HG03558 (cell line): ENCODE measurements around the gene LPAR2.
"Not testable (repeated sequence)": the region's sequence is repeated elsewhere in the genome, so short reads cannot be mapped to it uniquely, and the experiment has no call there.

Source experiments
- ATAC-seq: cut with Tn5 transposase; IDR thresholded peaks from one replicate; pipeline ENCODE4 v1.9.1; 2021; ENCODE audit warnings: moderate number of reproducible peaks; ENCODE audit not compliant: unreplicated experiment; ENCODE audit errors: extremely low read depth

Gene LPAR2

DNA sequence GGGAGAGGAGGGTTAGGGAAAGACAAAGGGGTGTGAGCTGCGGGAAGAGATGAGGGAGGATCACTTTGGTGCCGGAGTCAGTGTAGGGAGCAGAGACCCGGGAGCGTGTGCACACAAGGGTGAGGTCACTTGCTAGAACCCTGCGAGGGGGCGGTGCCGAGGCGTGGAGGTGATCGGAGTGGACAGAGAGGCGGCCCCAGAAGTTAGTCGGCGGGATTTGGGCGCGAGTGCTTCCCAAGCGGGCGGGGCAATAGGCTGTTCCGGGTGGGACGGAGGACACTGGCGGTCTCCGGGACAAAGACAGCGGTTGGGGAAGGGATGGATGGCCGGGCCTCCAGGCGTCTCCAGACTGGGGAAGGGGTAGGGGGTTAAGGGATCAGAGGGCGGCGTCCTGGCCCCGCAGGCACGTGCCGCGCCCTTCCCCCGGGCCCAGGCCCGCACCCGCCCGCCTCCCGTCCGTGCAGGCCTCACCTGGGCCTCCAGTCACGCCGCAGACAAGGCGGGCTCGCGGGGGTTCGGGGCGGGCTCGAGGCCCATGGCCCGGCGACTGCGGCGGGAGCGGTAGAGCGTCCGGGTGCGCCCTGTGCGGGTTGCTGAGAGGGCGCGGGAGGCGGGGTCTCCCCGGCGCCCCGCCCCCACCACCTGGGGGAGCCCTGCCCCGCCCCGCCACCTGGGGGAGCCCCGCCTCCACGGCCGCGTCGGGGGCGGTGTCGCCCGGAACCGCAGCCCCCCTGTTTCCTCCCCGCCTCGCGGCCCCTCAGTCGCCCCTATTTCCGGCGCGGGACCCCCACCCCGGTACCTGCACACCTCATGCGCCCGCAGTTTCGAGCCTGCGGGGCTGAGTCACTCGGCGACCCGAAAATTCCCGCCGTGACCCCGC, at the start of gene LPAR2:
LPAR2 (minus strand) TSS at position 600 of the 880 bp plus-strand sequence. CDS start 945 bp downstream, outside the sequence.
- no peak for ATAC-seq

DNA sequence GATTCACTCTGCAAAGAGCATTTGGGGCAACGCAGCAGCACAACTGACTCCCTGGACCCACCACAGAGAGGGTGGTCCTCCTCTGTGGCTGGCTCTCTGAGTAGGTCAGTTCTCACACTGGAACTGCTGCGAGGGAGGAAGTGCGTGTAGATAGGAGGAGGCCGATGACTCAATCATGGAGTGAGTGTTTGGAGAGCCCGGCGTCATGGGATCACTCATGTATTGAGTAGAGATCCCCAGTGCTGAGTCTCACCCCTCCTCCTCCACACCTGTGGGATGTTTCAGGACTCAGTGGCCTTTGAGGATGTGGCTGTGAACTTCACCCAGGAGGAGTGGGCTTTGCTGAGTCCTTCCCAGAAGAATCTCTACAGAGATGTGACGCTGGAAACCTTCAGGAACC, 49.6 kb upstream of the LPAR2 start:
- no peak for ATAC-seq

DNA sequence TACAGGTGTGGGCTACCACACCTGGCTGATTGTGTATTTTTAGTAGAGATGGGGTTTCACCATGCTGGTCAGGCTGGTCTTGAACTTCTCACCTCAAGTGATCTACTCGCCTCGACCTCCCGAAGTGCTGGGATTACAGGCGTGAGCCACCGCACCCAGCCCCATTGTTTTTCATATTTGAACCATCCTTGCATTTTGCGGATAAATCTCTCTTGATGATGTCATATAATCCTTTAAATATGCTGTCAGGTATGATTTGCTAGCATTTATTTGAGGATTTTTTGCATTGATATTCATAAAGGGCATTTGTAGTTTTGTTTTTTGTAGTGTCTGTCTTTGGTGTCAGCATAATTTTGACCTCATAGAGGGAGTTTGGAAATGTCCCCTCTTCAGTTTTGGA, 46.3 kb upstream of the LPAR2 start:
- no peak for ATAC-seq

DNA sequence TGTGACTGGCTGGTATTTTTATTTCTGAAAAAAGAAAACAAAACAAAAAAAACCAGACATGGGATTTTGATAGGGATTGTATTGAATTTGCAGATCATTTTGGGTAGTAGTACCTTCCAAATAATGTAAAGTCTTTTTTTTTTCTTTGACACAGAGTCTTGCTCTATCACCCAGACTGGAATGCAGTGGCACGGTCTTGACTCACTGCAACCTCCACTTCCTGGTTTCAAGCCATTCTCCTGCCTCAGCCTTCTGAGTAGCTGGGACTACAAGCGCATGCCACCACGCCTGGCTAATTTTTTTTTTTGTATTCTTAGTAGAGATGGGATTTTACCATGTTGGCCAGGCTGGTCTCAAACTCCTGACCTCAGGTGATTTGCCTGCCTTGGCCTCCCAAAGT, 44.8 kb upstream of the LPAR2 start:
- no peak for ATAC-seq

DNA sequence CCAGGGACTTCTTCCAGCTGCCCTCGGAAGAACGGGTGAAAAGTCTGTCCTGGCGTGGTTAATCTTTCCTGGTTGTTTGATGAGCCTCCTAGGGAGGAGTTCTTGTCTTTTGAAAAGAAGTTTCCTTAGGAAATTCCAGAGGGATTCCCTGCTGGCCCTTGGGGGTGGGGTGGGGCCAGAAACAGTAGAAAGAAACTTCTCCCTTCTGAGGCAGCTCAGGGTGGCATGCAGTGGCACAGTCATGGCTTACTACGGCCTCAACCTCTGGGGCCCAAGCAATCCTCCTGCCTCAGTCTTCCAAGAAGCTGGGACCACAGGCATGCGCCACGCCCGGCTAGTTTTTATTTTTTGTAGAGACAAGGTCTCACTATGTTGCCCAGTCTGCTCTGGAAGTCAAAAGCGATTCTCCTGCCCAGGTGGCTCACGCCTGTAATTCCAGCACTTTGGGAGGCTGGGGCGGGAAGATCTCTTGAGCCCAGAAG, 42.1 kb upstream of the LPAR2 start:
- no peak for ATAC-seq

DNA sequence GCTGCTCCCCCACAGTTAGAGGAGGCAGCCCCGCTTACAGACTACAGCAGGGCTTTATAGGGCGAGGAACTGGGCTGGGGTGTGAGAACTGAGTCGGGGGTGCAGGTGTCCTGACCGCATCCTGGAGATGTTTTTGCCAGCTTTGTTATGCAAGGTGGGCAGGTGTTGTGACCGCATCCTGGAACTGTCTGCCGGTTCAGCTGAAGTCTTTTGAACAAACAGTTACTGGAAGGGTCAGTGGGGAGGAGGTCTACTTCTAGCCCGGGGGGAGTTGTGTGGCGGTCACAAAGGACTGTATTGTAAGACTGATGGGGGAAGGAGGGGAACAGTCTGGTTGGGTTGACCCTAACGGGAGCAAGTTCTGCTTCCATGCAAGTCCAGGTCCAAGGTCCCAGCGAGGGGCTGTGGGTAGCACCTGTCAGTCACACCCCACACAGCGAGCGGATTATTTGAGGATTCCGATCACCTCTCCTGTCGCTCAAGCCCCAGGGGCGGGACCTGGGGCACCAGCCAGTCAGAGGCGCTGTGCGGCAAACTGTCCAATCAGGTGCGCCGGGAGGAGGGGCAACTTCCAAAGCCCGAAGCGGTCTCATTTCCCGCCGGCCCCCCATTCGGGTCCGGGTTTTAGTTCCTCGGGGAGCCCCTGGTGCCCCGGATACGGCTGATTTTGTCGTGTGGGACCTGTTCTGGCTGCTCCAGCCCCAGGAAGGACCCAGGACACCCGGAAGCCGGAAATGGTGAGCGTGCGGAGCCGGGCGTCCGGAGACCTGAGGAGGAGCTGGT, 40.4 kb upstream of the LPAR2 start, which contains the start of gene ZNF101:
ZNF101 (plus strand) TSS at position 610 of the 783 bp plus-strand sequence; CDS start at position 735, 125 bp downstream.
- ATAC-seq = peak; percentile 46

DNA sequence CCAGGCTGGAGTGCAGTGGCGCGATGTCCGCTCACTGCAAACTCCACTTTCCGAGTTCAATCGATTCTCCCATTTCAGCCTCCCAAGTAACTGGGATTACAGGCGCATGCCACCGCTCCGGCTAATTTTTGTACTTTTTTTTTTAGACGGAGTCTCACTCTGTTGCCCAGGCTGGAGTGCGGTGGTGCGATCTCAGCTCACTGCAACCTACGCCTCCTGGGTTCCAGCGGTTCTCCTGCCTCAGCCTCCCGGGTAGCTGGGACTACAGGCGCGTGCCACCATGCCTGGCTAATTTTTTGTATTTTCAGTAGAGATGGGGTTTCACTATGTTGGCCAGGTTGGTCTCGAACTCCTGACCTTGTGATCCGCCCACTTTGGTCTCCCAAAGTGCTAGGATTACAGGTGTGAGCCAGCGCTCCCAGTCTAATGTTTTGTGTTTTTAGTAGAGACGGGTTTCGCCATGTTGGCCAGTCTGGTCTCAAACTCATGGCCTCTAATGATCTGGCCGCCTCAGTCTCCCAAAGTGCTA, 37.5 kb upstream of the LPAR2 start:
- ATAC-seq = not testable (repeated sequence)

DNA sequence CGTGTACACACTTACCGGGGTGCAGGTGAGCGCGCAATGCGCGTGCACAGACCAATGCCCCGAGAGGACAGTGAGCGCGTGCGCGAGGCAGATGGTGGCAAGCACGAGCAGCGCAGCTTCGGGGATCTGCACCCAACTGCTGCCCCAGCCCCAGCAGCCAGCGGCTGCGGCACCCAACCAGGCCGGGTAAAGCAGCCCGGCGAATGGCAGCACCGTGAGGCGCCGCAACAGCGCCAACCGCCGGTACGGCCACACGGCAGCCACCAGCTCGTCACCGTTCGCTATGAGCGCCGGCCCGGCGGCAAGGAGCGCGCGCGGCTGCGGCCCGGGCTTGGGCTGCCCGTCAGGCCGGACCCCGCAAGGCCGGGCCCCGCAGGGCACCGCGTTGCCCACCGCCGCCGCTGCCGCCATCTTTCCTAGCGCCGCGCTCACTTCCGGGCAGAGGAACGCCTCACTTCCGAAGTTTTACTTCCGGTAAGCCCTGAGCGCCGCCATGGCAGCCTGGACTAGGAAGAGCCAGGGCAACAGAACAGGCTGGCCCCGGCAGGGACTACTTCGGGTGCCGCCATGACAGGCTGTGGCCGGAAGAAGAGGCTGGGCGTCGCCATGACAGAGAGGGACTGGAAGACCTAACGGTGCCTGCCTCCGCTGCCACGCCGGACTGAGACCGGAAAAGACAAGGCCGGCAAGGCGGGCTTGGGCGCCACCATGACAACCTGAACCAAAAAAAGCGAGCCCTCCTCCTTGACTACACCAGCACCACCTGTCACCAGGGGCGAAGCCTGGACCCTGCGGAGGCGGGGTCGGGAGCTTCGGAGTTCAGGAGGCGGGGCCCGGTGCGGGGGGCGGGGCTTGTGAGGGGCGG, 35.5 kb upstream of the LPAR2 start, which contains the start of gene ATP13A1:
ATP13A1 (minus strand) TSS at position 421 of the 865 bp plus-strand sequence; CDS start at position 411, 10 bp downstream.
- ATAC-seq = peak; percentile 44

DNA sequence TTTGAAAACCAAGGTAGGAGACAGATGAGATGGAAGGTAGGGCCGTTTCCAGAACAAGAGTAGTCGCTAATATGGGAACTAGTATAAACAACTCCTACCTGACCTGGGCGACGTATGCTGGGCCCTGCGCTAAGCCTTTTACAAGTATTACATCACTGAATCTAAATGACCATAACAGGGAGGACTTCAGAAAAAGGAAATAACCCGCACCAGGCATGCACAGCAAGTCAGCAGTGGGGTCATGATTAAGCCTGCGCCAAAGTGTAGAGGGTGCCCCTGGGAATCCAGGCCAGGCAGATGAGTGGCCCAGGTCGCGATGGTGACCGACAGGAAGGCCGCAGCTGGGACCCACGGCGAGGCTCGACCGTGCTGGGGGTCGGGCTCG, 34.8 kb upstream of the LPAR2 start:
- ATAC-seq = no peak

DNA sequence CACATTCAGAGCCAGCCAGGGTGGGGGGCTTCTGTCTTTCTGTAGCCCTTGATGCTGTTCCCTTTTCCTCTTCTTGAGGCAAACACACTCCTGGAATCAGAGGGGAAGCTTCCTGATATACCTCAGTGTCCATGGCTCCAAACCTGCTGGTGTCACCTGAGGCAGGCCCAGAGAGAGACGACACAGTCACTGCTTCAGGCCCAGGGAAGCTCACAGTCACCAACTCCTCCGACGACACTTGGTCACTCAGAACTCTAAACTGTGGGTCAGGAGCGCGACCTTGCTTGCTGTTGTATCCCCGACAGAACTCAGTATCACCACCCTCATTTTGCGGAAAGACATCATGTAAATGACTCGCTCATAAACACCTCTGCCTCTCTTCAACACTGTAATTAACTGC, 34.3 kb upstream of the LPAR2 start:
- ATAC-seq = no peak

DNA sequence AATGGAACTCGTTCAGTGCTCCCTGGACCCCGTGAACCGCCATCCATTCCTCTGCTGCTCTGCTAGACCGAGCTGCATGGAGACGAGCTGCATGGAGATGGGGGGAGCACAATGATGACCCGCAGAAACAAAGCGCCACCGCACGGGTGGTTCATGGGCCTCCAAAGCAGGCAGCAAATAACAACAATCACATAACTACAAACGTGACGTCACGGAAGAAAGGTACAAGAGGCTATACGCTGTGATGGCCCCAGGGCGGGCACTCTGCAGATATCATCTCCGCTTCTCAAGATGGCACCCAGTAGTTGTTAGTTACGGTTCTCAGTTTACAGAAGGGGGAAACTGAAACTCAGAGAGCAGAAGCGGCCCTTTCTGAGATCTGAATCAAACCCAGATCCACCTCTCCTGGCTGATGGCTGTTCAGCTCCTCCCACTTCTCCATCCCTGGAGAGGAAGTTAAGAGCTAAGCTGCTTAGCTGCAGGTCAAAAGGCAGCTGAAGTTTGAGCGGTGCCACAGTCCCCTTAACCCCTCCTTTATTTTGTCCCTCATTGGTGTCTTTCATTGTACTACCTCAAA, 33.7 kb upstream of the LPAR2 start:
- ATAC-seq = no peak

DNA sequence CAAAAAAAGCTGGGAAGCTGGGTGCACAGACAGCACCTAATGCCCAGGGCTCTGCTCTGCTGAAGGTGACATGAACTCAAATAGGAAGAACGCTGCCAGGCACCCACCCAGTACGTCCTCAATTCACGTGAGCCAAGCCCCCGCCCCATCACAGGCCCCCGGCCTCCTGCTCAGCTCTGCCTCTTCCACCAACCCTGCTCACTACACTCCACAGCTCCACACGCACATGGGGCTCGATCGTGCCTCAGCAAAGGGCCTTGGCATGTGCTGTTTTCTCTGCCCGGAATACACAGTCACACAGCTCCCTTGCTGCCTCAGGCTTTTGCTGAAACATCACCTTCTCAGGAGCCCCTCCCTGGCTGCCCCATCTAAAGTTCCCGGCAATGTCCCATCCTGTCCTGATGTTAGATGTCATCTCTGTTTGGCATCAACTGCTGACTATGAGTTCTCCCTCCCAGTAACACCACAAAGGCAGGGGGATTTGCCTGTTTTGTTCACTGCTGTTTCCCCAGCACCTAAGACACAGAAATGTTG, 33.2 kb upstream of the LPAR2 start:
- ATAC-seq = no peak

DNA sequence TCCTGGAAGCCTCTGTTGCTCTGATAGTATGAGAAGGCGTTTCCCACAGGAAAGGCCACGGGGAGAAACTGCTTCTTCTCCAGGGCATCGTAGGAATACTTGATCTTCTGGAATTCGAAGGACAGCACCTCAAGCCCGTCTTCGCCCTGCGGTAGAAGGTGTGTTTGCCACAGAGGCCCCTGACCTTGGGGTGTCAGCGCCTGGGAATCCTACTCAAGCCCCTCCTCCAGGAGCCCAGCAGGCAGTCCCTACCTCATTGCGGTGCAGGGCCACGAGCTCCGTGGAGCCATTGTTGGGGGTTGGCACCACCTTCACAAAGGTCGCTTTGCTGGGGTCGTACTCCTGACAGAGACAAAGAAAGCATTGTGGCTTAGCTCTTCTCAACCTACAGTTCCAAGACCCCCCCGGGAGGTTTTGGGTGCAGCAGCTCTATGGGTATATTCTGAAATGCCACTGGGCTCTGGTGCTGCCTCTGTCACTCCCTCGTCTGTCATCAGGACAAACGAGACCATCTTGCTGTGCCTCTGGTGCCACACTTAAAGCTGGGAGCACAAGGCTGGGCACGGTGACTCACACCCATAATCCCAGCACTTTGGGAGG, 31.7 kb upstream of the LPAR2 start:
- ATAC-seq = no peak

DNA sequence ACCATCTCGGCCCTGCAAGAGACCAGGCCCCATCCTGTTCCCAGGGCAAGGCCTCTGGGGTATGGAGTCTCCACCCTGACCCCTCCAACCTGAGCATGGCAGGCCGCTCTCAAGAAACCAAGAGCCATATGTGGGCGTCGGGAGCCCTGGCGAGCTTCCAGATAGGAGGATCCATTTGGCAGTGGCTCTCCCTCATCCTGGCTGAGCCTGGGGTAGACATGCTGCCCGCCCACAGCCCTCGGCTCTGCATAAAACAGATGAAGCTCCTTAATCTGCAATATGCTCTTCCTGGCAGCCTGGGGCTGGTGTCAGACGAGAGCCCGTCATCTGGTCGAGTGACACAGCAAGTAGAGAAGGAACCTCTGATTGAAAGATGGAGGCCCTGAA, 29.4 kb upstream of the LPAR2 start:
- ATAC-seq = no peak

DNA sequence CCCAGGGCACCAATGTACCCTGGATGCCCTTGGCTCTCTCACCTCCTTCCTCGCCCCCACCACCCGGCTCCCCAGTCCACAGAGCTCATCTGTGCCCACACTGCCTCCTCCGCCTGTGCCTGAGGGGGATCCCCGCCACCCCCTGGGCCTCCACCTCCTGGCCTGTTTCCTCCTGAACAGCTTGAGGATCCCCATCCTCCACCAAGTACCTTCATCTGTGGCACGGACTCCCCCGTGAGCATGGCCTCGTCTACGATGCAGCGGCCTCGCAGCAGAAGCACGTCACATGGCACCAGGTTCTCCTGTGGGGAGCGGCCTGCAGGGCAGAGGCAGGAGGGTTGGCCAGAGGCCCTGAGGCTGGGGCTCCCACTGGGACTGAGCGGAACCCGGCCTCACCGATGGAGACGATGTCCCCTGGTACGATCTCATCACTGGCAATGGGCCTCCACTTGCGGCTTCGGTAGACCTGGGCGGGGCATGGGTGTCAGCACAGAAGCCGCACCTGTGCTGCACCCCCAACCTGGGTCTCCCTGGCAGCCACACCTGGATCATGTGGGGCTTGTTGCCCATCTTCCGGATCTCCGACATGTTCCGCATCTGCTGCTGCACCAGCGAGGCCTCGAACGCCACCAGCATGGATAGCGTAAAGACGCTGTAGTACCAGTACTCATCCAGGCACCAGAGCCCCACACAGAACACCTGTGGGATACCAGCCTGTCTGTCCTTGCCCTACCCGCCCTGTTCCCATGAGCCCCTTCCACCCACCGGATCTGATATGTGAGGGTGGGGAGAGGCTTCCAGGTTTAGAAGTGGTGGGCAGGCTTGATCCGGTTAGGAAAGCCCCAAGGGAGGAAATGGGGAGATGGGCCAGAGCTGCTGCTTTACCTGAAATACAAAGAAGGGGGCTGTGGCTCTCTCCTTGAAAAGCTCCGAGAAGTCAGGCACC, 28.7 kb upstream of the LPAR2 start:
- ATAC-seq = no peak

DNA sequence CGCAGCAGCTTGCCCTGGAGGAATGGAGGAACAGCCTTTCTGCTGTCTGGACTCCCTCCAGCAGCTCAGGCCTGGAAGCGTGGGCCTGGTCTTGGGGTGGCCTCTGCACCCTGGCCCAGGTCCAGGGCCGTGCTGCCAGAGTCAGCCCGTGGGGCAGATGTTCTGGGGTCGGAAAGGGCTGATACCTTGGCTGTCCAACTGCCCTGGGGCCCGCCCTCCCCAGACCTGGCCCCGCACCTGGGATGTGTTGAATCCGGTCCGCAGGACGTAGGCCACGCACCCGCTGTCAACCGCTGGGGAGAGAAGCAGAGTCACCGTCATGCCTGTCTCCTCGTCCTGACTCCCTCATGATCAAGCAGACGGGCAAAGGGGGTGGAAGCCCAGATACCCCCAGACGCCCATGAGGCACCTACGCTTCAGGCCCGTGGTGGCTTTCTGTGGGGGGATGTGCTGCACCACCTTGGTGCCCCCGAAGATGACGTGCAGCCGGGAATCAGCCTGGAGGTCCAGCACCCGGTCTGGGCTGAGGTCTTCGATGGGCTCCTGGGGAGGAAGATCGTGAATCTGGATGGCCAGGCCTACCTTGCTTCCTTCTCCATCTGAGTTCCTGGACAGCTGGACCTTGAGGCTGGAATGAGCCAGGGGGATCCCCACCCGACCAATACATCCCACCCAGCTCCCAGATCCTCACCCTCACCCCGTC, 27.8 kb upstream of the LPAR2 start:
- no peak for ATAC-seq

DNA sequence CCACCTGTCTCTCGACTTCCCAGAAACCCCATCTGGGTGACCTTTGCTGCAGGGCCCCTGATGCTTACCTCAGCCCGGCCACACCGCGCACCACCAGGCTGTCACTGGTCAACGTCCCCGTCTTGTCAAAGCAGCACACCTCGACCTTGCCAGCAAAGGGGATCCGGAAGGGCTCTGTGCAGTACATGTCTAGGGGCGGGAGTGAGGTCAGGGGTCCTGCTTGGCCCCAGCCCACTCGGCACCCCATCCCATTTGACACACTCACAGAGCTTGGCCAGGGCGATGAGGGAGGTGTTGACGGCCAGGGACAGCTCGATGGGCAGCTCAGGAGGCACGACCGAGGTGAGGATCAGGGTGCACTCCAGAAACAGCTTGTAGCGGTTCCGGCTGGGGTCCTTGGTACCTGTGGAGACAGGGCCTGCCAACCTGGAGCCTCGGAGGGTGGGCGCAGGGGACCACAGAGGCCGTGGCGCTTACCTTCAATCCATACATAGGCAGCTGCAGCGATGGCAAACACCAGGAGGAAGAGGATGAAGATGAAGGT, 27.1 kb upstream of the LPAR2 start:
- ATAC-seq = no peak
